Natural killer cell treated with Interleukin-12 subunit alpha and Interleukin-12 subunit beta and Interleukin-15 and Interleukin-18, amount 100 ng/mL, for 72 hours (primary cell): Measurements from ENCODE around the gene UBD. TPM values are rescaled to one million over a fixed set of nuclear protein-coding genes. Genes with fewer than 3 reads are reported as not detected.
A peak's percentile ranks its signal among the peaks of the same experiment; 100 is the strongest.

Experiments used
- ATAC-seq, 2 donors: fragments of 150-1000 bp; cut with Tn5 transposase in 1 of 2; sonication (Bioruptor Pico), chemical (Tn5 transposase) in 1 of 2; 2 replicates each; pipeline ENCODE4 v1.10.0; 2021
- DNase-seq: peaks from one replicate; pipeline ENCODE4 v3.0.0; 2022; ENCODE audit warnings: low spot score
- H3K27ac Mint-ChIP-seq, 2 donors: 1 replicate in 1 of 2; 2 replicates in 1 of 2; pipeline ENCODE4 v1.8.0; 2022; ENCODE audit warnings: mixed read lengths in 2 of 2, mild to moderate bottlenecking in 1 of 2, moderate library complexity in 1 of 2
- H3K27me3 Mint-ChIP-seq, 2 donors: 1 replicate in 1 of 2; 2 replicates in 1 of 2; pipeline ENCODE4 v1.8.0; 2022; ENCODE audit warnings: mixed read lengths in 2 of 2
- H3K36me3 Mint-ChIP-seq: one replicate; pipeline ENCODE4 v1.8.0; 2022; ENCODE audit warnings: mixed read lengths
- H3K4me1 Mint-ChIP-seq, 2 donors: 1 replicate in 1 of 2; 2 replicates in 1 of 2; pipeline ENCODE4 v1.8.0; 2022; ENCODE audit warnings: low read depth in 2 of 2, mixed read lengths in 2 of 2, mild to moderate bottlenecking in 1 of 2
- H3K4me3 Mint-ChIP-seq: one replicate; pipeline ENCODE4 v1.8.0; 2022; ENCODE audit warnings: mixed read lengths
- H3K9me3 Mint-ChIP-seq: 2 replicates; pipeline ENCODE4 v1.8.0; 2022; ENCODE audit warnings: mixed read lengths
- total RNA-seq, 2 donors: library from RNA; stranded (reverse); gene quantifications; one replicate each; pipeline ENCODE4 v1.2.3, GENCODE V29; 2022

Gene UBD
- total RNA-seq, 2 donors from 2014 or later: 3.1 TPM; not detected in 1

- H3K36me3 Mint-ChIP-seq: no peaks in the 10 kb centered on the region
- peaks cover 21 to 33% of the 10 kb centered on the region in 2 donors for H3K27me3 Mint-ChIP-seq
- no peaks in the 10 kb centered on the region for H3K4me1 Mint-ChIP-seq
- ATAC-seq (no peak), DNase-seq (no peak)
- H3K27ac Mint-ChIP-seq: no peak overlapping the region
- no peak overlapping the region for H3K4me3 Mint-ChIP-seq
- H3K9me3 Mint-ChIP-seq: no peaks in the 10 kb centered on the region
Observed at GRCh38 chr6:29524044-29524443, 35.5 kb downstream of the UBD start.

- H3K27me3 Mint-ChIP-seq: peaks cover 17 to 33% of the 10 kb centered on the region in 2 donors
- H3K36me3 Mint-ChIP-seq: no peaks in the 10 kb centered on the region
- no peak overlapping the region for H3K4me3 Mint-ChIP-seq
- ATAC-seq: peak in 1 of 2 donors; percentile 36
- no peaks in the 10 kb centered on the region for H3K4me1 Mint-ChIP-seq
- no peaks in the 10 kb centered on the region for H3K9me3 Mint-ChIP-seq
- H3K27ac Mint-ChIP-seq: no peak overlapping the region
- DNase-seq: no peak
Observed at GRCh38 chr6:29522227-29522626, 37.3 kb downstream of the UBD start.

DNA sequence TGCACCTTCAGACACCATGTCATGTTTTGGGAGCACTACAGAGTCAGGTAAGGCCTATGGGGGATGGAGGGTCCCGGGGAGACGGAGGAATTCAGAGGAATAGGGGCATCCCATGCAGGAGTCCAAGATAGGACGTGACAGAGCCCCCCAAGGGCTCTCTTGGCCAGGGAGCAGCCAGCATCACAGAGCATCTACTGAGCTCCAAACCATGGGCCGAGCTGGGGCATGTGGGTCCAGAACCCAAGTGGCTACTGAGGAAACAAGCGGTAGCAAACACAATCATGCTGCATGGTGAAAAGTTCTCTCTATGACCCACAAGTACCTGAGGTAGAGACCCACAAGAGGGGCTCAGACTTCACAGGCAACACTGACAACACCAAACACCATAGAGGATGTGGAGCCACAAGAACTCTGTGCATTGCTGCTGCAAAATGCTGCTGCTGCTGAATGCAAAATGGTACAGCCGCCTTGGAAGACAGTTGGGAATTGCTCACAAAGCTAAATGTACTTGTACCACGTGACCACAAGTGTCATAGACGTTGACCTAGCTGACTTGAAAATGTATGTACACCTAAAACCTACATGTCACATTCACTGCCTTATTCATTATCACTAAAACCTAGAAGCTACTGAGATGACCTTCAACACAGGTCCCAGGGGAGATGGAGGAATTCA lies 38.4 kb downstream of the UBD start:
- Mint-ChIP-seq H3K4me1 (peaks cover 9 to 10% of the 10 kb centered on the region in 2 donors), H3K36me3 (no peaks in the 10 kb centered on the region), H3K27ac (no peak overlapping the region), H3K9me3 (no peaks in the 10 kb centered on the region), H3K27me3 (peaks cover 17 to 33% of the 10 kb centered on the region in 2 donors), H3K4me3 (no peak overlapping the region)
- ATAC-seq: no peak
- no peak for DNase-seq

DNA sequence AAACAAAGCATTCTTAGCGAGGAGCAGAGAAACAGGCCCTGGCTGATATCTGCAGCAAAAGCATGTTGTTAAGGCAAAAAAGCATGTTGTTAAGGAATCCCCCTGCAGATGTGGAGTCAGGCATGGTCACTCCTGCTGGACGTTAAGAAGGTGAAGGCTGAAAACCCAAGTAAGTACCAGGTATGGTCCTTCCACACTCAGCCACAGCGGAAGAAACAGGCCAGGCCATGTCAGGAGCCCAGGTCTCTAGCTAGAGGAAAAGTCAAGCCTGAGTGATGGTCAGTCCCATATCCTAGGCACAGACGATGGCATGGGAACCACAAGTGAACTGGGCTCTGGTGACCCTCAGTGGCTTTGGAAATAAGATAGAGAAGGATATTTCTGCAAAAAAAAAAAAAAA lies 39.3 kb downstream of the UBD start:
- H3K4me3 Mint-ChIP-seq: no peak overlapping the region
- no peak overlapping the region for H3K27ac Mint-ChIP-seq

GRCh38 chr6:29519291-29520010 lies 40.1 kb downstream of the UBD start:
- ATAC-seq (no peak), DNase-seq (no peak)
- Mint-ChIP-seq H3K36me3 (no peaks in the 10 kb centered on the region), H3K27me3 (peaks cover 15 to 22% of the 10 kb centered on the region in 2 donors), H3K27ac (no peak overlapping the region), H3K4me3 (no peak overlapping the region), H3K4me1 (peaks cover 16 to 21% of the 10 kb centered on the region in 2 donors), H3K9me3 (no peaks in the 10 kb centered on the region)

More for the DNA sequence above, 39.3 kb downstream of the UBD start:
- DNase-seq (no peak), ATAC-seq (no peak)
- peaks cover 14% of the 10 kb centered on the region in 2 donors for H3K4me1 Mint-ChIP-seq
- peaks cover 17 to 25% of the 10 kb centered on the region in 2 donors for H3K27me3 Mint-ChIP-seq
- no peaks in the 10 kb centered on the region for H3K9me3 Mint-ChIP-seq
- no peaks in the 10 kb centered on the region for H3K36me3 Mint-ChIP-seq

DNA sequence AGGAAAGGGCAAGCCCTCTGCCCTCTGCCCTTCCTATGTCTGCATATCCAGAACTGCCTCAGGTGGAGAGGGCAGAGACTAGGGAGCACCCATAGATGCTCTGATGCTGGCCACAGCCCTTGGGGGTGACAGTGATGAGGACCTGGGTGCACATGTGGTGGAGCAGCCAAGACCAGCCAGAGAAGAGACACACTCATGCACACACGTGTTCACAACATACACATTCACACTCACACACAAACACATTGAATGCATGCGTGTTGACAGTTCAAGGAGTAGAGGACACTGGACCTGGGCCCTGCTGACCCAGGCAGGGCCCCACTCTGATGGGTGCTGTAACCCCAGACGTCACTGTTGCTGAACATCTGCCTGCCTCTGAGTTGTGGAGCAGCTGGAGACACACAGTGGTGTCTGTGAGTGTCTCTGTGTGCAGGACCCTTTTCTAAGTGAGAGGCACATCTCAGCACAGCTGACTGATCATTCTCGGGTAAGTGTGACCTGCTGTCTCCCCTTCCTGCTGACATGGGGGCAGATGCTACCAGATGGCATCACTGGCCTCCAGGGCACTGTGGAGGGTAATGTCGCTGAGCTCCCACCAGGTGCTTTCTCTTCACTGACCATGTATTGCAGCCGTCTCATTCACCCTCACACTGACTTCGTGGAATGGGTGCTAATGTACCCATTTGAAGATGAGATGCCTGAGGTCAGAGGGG lies 41.6 kb downstream of the UBD start:
- no peak for DNase-seq
- Mint-ChIP-seq H3K9me3 (no peaks in the 10 kb centered on the region), H3K27ac (no peak overlapping the region), H3K36me3 (no peaks in the 10 kb centered on the region), H3K27me3 (peaks cover 10 to 12% of the 10 kb centered on the region in 2 donors), H3K4me1 (peaks cover 16 to 22% of the 10 kb centered on the region in 2 donors), H3K4me3 (no peak overlapping the region)
- ATAC-seq: no peak

DNA sequence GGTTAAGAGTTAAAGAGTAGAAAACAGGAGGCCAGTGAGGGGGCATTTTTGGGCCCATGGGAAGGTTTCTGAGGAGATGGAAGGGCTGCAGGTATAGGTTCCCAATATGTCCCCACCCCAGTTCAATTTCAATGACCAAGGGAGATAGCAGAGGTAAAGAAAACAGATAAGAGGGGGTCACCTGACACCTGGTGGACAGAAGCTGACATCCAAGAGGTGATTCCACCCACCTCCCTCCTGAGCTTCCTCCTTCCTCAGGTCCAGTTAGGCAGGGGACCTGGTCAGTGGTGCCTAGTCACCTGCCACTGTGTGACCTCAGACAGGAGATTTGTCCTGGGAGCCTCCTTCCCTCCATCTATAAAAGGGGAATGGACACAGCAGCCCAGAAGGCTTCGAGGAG lies 42.3 kb downstream of the UBD start:
- Mint-ChIP-seq H3K4me1 (peaks cover 16 to 22% of the 10 kb centered on the region in 2 donors), H3K9me3 (no peaks in the 10 kb centered on the region), H3K36me3 (no peaks in the 10 kb centered on the region), H3K27me3 (peaks cover 8% of the 10 kb centered on the region in 2 donors), H3K4me3 (no peak overlapping the region), H3K27ac (peak overlapping the region in 1 of 2 donors; percentile 65)
- ATAC-seq (no peak), DNase-seq (no peak)

DNA sequence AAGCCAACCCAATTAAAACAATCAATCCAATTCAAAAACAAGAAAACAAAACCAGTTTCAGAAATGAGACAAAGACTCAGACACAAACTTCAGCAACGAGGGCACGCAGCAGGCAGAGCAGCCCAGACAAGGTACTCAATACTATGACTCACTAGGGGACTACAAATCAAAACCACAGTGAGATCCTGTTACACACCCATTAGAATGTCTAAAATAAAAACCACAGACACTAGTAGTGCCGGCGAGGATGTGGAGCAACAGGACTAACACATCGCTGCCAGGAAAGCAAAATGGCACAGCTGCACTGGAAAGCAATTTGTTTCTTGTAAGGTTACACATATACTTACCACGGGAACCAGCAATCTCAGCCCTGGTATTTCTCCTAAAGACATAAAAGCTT lies 43.4 kb downstream of the UBD start:
- ATAC-seq: peak; percentile 96
- H3K27ac Mint-ChIP-seq: peak overlapping the region in 1 of 2 donors; percentile 65
- peak; percentile 73 for DNase-seq
- H3K27me3 Mint-ChIP-seq: peaks cover 3 to 15% of the 10 kb centered on the region in 2 donors
- peak overlapping the region; percentile 36 for H3K4me3 Mint-ChIP-seq
- peaks cover 16 to 22% of the 10 kb centered on the region in 2 donors for H3K4me1 Mint-ChIP-seq
- no peaks in the 10 kb centered on the region for H3K36me3 Mint-ChIP-seq
- H3K9me3 Mint-ChIP-seq: no peaks in the 10 kb centered on the region

DNA sequence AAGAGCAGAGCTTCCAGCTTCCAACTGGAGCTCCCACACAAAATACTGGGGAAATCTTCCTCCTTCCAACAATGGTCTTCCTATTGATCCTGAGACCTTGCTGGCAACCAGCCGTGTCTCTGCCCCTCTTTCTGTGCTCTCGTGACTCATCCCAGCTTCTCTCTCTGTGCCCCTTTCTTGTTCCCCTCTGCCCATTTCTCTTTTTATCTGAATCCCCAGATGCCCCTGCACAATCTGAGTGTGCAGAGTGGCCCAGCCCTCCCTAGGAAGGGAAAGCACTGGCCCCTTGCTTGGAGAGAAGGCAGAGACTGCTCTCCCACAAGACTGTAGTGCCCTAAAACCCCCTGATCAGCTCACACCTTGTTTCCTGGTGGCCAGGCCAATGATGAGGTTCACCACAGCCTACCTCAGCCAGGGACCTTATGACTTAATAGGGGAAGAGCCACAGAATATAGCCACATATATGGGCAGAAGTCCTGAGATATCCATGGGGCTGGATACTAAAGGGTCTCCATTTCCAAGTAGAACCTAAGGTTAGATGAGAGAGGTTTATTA lies 48.7 kb downstream of the UBD start:
- Mint-ChIP-seq H3K4me3 (no peak overlapping the region), H3K27ac (no peak overlapping the region), H3K27me3 (peaks cover 4 to 21% of the 10 kb centered on the region in 2 donors), H3K4me1 (peaks cover 4 to 9% of the 10 kb centered on the region in 2 donors), H3K9me3 (no peaks in the 10 kb centered on the region), H3K36me3 (no peaks in the 10 kb centered on the region)
- DNase-seq (no peak), ATAC-seq (no peak)

GRCh38 chr6:29510202-29510601 lies 49.3 kb downstream of the UBD start:
- no peak for ATAC-seq

DNA sequence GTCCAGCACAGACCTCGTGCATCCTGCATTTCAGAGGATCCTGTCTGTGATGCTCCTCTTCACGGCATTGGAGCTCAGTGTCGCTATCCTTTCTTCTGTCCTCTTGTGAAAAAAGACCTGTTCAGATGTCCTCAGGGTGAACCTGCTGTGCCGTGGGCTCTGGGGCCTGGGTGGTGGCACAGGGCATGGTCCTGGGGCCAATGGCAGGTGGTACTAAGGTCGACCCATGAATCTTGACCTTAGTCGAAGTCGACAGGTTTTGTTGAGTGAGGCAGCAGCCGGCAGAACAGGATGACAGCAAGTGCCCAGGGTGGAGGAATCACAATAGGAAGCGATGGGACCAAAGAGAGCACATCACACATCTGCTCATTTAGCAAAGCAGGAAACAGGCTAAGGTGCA lies 49.8 kb downstream of the UBD start:
- H3K4me3 Mint-ChIP-seq: no peak overlapping the region

More at GRCh38 chr6:29510202-29510601, 49.3 kb downstream of the UBD start:
- Mint-ChIP-seq H3K27ac (no peak overlapping the region), H3K9me3 (no peaks in the 10 kb centered on the region), H3K36me3 (no peaks in the 10 kb centered on the region), H3K4me3 (no peak overlapping the region), H3K27me3 (peaks cover 4 to 21% of the 10 kb centered on the region in 2 donors), H3K4me1 (peaks cover 2 to 7% of the 10 kb centered on the region in 2 donors)
- no peak for DNase-seq

GRCh38 chr6:29509239-29509638 lies 50.3 kb downstream of the UBD start:
- no peak overlapping the region for H3K27ac Mint-ChIP-seq

More for the DNA sequence above, 49.8 kb downstream of the UBD start:
- ATAC-seq (peak; percentile 11 to 26), DNase-seq (no peak)
- no peak overlapping the region for H3K27ac Mint-ChIP-seq
- peaks cover 0 to 3% of the 10 kb centered on the region in 2 donors for H3K4me1 Mint-ChIP-seq
- H3K9me3 Mint-ChIP-seq: no peaks in the 10 kb centered on the region
- H3K36me3 Mint-ChIP-seq: no peaks in the 10 kb centered on the region
- H3K27me3 Mint-ChIP-seq: peaks cover 4 to 19% of the 10 kb centered on the region in 2 donors

DNA sequence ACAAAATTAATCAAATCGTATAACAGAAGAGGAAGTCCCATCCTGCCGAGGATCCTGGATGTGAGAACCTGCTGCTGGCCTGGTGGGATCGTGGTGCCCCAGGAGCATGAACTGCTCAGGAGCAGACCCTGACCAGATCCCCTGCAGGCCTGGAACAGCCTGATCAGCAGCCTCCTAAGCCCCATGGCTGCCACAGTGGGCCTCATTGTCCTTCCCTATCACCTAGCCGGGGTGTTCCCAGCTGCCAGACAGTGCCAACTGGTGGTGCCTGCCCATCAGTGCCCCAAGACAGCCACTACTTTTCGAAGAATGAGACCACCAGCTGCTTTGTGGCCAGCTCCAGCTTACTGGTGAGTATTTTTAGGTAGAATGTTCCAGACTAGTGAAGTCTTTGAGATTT lies 52.2 kb downstream of the UBD start:
- H3K9me3 Mint-ChIP-seq: no peaks in the 10 kb centered on the region
- no peaks in the 10 kb centered on the region for H3K4me1 Mint-ChIP-seq
- DNase-seq (no peak), ATAC-seq (no peak)
- no peaks in the 10 kb centered on the region for H3K36me3 Mint-ChIP-seq
- H3K4me3 Mint-ChIP-seq: no peak overlapping the region
- peaks cover 8 to 21% of the 10 kb centered on the region in 2 donors for H3K27me3 Mint-ChIP-seq
- no peak overlapping the region for H3K27ac Mint-ChIP-seq

More at GRCh38 chr6:29509239-29509638, 50.3 kb downstream of the UBD start:
- no peak for DNase-seq
- ATAC-seq: peak; percentile 29 to 46
- Mint-ChIP-seq H3K27me3 (peaks cover 4 to 14% of the 10 kb centered on the region in 2 donors), H3K9me3 (no peaks in the 10 kb centered on the region), H3K4me1 (no peaks in the 10 kb centered on the region), H3K4me3 (no peak overlapping the region), H3K36me3 (no peaks in the 10 kb centered on the region)
